HEK293 (cell line): ENCODE measurements around the gene GRB2.

ENCODE experiments used
- CTCF ChIP-seq: fragments of 450-650 bp; formaldehyde crosslinking; IDR thresholded peaks from 2 replicates; pipeline ENCODE4 v1.5.1; 2016; ENCODE audit warnings: missing biosample characterization, missing genetic modification characterization
- HOXA7 ChIP-seq: sonication (generic); formaldehyde crosslinking; IDR thresholded peaks from 2 replicates; pipeline ENCODE4 v1.8.1; 2022; ENCODE audit warnings: missing genetic modification reagents, borderline replicate concordance
- TCF7L2 ChIP-seq: IDR thresholded peaks from 2 replicates; pipeline ENCODE4 v1.6.1; 2011; ENCODE audit warnings: low read depth, mild to moderate bottlenecking, inconsistent platforms, low read length, moderate library complexity, borderline replicate concordance
- ZFHX2 ChIP-seq: fragments of 450-650 bp; formaldehyde crosslinking; conservative IDR thresholded peaks from 2 replicates; pipeline ENCODE4 v1.5.1; 2016; ENCODE audit warnings: missing biosample characterization, missing genetic modification characterization
- ZNF157 ChIP-seq: fragments of 450-650 bp; formaldehyde crosslinking; IDR thresholded peaks from 2 replicates; pipeline ENCODE4 v1.5.1; 2016; ENCODE audit warnings: missing biosample characterization, missing genetic modification characterization
- ZNF404 ChIP-seq: fragments of 450-650 bp; formaldehyde crosslinking; IDR thresholded peaks from 2 replicates; pipeline ENCODE4 v1.5.1; 2017; ENCODE audit warnings: missing biosample characterization, missing genetic modification characterization

GRCh38 chr17:75348386-75349012 is 57.0 kb downstream of the GRB2 start:
- TF ChIP-seq ZNF404 (tag by site-specific recombination) (no peak), CTCF (tag by site-specific recombination) (no peak), TCF7L2 (no peak), ZNF157 (tag by site-specific recombination) (no peak), ZFHX2 (no peak), HOXA7 (CRISPR knock-in tag) (no peak)
